Activated naive CD8-positive, alpha-beta T cell treated with anti-CD3 and anti-CD28 coated beads, Interleukin-2, amount 10 ng/mL, durations not matched to agents 7 days and 5 days (primary cell): ENCODE results near the gene COL18A1. TPM values are rescaled to one million over a fixed set of nuclear protein-coding genes. Genes with fewer than 3 reads are reported as not detected.
A peak's percentile ranks its signal among the peaks of the same experiment; 100 is the strongest.

ENCODE experiments used
- ATAC-seq: fragments of 150-1000 bp; cut with Tn5 transposase; one replicate; pipeline ENCODE4 v1.10.0; 2021; ENCODE audit warnings: low read depth, moderate library complexity
- POLR2A ChIA-PET: fragments of 350-600 bp; sonication (Branson Sonifier 250); formaldehyde crosslinking; loops from one replicate; lab custom pipeline; 2021; ENCODE audit warnings: antibody characterized with exemption; lab: Charles Lee
- DNase-seq: peaks from one replicate; pipeline ENCODE4 v3.0.0; 2021
- H3K27ac Mint-ChIP-seq: one replicate; pipeline ENCODE4 v1.8.0; 2022; ENCODE audit warnings: mild to moderate bottlenecking, mixed read lengths
- H3K27me3 Mint-ChIP-seq: one replicate; pipeline ENCODE4 v1.8.0; 2022; ENCODE audit warnings: mild to moderate bottlenecking, moderate library complexity, mixed read lengths
- H3K36me3 Mint-ChIP-seq: one replicate; pipeline ENCODE4 v1.8.0; 2021; ENCODE audit warnings: mild to moderate bottlenecking, mixed read lengths
- H3K4me1 Mint-ChIP-seq: one replicate; pipeline ENCODE4 v1.8.0; 2021; ENCODE audit warnings: mixed read lengths
- H3K4me3 Mint-ChIP-seq: one replicate; pipeline ENCODE4 v1.8.0; 2022; ENCODE audit warnings: mild to moderate bottlenecking, moderate library complexity, mixed read lengths
- H3K9me3 Mint-ChIP-seq: one replicate; pipeline ENCODE4 v1.8.0; 2021; ENCODE audit warnings: mixed read lengths
- total RNA-seq, 2 experiments: library from RNA; stranded (reverse); gene quantifications; one replicate each; pipeline ENCODE4 v1.2.3, GENCODE V29; 2021

COL18A1 gene
- total RNA-seq, 2 experiments from 2014 or later = 12.5 to 12.8 TPM

- Mint-ChIP-seq H3K4me1 (peaks cover 28% of the 10 kb centered on the region), H3K36me3 (no peaks in the 10 kb centered on the region), H3K27ac (peak overlapping the region; percentile 99), H3K27me3 (no peaks in the 10 kb centered on the region), H3K4me3 (peak overlapping the region; percentile 85), H3K9me3 (no peaks in the 10 kb centered on the region)
- ATAC-seq (no peak), DNase-seq (peak; percentile 37)
- POLR2A ChIA-PET = interaction anchor here (1.2 to 2.1 kb wide), 4 partner anchors 9 to 69 kb away, joined by 3 to 14 read pairs (median 6); partner anchors contain the start of gene SLC19A1
Measured at GRCh38 chr21:45551783-45552695, 147.1 kb downstream of the COL18A1 start.

- Mint-ChIP-seq H3K36me3 (no peaks in the 10 kb centered on the region), H3K4me3 (peak overlapping the region; percentile 63), H3K27ac (peak overlapping the region; percentile 70), H3K9me3 (no peaks in the 10 kb centered on the region), H3K4me1 (peaks cover 28% of the 10 kb centered on the region), H3K27me3 (no peaks in the 10 kb centered on the region)
- peak; percentile 37 for DNase-seq
- POLR2A ChIA-PET = no interaction called here
- ATAC-seq = no peak
Measured at GRCh38 chr21:45552696-45553391, 147.9 kb downstream of the COL18A1 start.

GRCh38 chr21:45554477-45555175, 149.7 kb downstream of the COL18A1 start:
- peaks cover 24% of the 10 kb centered on the region for H3K4me1 Mint-ChIP-seq
- DNase-seq (peak; percentile 99), ATAC-seq (peak; percentile 79)
- H3K27me3 Mint-ChIP-seq = peaks cover 5% of the 10 kb centered on the region
- H3K27ac Mint-ChIP-seq = peak overlapping the region; percentile 88
- POLR2A ChIA-PET = interaction anchor here (1.0 kb wide), 1 partner anchor 38 kb away, joined by 3 read pairs; no protein-coding TSS in a partner anchor
- H3K4me3 Mint-ChIP-seq = peak overlapping the region; percentile 87
- no peaks in the 10 kb centered on the region for H3K9me3 Mint-ChIP-seq
- no peaks in the 10 kb centered on the region for H3K36me3 Mint-ChIP-seq

- no peak overlapping the region for H3K27ac Mint-ChIP-seq
- ATAC-seq = no peak
- H3K4me3 Mint-ChIP-seq = no peak overlapping the region
Measured at GRCh38 chr21:45555251-45555556, 150.2 kb downstream of the COL18A1 start.

GRCh38 chr21:45555557-45556301, 150.8 kb downstream of the COL18A1 start:
- POLR2A ChIA-PET = interaction anchor here (0.9 to 2.6 kb wide), 3 partner anchors 37 to 264 kb away, joined by 3 to 8 read pairs (median 5); no protein-coding TSS in a partner anchor
- Mint-ChIP-seq H3K27ac (no peak overlapping the region), H3K27me3 (peaks cover 5% of the 10 kb centered on the region), H3K36me3 (no peaks in the 10 kb centered on the region), H3K9me3 (no peaks in the 10 kb centered on the region), H3K4me1 (peaks cover 17% of the 10 kb centered on the region), H3K4me3 (peak overlapping the region; percentile 47)
- DNase-seq = peak; percentile 61
- peak; percentile 31 for ATAC-seq

More at GRCh38 chr21:45555251-45555556, 150.2 kb downstream of the COL18A1 start:
- no peaks in the 10 kb centered on the region for H3K9me3 Mint-ChIP-seq
- peaks cover 5% of the 10 kb centered on the region for H3K27me3 Mint-ChIP-seq
- POLR2A ChIA-PET = interaction anchor here (0.9 to 2.6 kb wide), 3 partner anchors 37 to 264 kb away, joined by 3 to 8 read pairs (median 5); no protein-coding TSS in a partner anchor
- no peaks in the 10 kb centered on the region for H3K36me3 Mint-ChIP-seq
- no peak for DNase-seq
- peaks cover 22% of the 10 kb centered on the region for H3K4me1 Mint-ChIP-seq

GRCh38 chr21:45556302-45556644, 151.3 kb downstream of the COL18A1 start:
- POLR2A ChIA-PET = interaction anchor here (0.9 to 2.6 kb wide), 3 partner anchors 36 to 263 kb away, joined by 3 to 8 read pairs (median 5); no protein-coding TSS in a partner anchor
- DNase-seq (no peak), ATAC-seq (no peak)
- Mint-ChIP-seq H3K9me3 (no peaks in the 10 kb centered on the region), H3K4me1 (peaks cover 13% of the 10 kb centered on the region), H3K36me3 (no peaks in the 10 kb centered on the region), H3K27me3 (peaks cover 8% of the 10 kb centered on the region), H3K27ac (no peak overlapping the region), H3K4me3 (no peak overlapping the region)

- peak; percentile 32 for DNase-seq
- Mint-ChIP-seq H3K36me3 (no peaks in the 10 kb centered on the region), H3K4me3 (no peak overlapping the region)
Measured at GRCh38 chr21:45556645-45557615, 152.0 kb downstream of the COL18A1 start.

GRCh38 chr21:45557616-45558043, 152.7 kb downstream of the COL18A1 start:
- no peaks in the 10 kb centered on the region for H3K36me3 Mint-ChIP-seq
- peaks cover 4% of the 10 kb centered on the region for H3K4me1 Mint-ChIP-seq
- no peak overlapping the region for H3K4me3 Mint-ChIP-seq
- POLR2A ChIA-PET = interaction anchor here (2.6 kb wide), 1 partner anchor 262 kb away, joined by 8 read pairs; no protein-coding TSS in a partner anchor
- H3K9me3 Mint-ChIP-seq = no peaks in the 10 kb centered on the region
- ATAC-seq (no peak), DNase-seq (peak; percentile 17)
- peaks cover 16% of the 10 kb centered on the region for H3K27me3 Mint-ChIP-seq
- no peak overlapping the region for H3K27ac Mint-ChIP-seq

More at GRCh38 chr21:45556645-45557615, 152.0 kb downstream of the COL18A1 start:
- Mint-ChIP-seq H3K27ac (no peak overlapping the region), H3K27me3 (peaks cover 9% of the 10 kb centered on the region), H3K4me1 (peaks cover 6% of the 10 kb centered on the region), H3K9me3 (no peaks in the 10 kb centered on the region)
- POLR2A ChIA-PET = interaction anchor here (1.6 to 2.6 kb wide), 2 partner anchors 36 to 263 kb away, joined by 5 to 8 read pairs; no protein-coding TSS in a partner anchor
- ATAC-seq = no peak

DNA sequence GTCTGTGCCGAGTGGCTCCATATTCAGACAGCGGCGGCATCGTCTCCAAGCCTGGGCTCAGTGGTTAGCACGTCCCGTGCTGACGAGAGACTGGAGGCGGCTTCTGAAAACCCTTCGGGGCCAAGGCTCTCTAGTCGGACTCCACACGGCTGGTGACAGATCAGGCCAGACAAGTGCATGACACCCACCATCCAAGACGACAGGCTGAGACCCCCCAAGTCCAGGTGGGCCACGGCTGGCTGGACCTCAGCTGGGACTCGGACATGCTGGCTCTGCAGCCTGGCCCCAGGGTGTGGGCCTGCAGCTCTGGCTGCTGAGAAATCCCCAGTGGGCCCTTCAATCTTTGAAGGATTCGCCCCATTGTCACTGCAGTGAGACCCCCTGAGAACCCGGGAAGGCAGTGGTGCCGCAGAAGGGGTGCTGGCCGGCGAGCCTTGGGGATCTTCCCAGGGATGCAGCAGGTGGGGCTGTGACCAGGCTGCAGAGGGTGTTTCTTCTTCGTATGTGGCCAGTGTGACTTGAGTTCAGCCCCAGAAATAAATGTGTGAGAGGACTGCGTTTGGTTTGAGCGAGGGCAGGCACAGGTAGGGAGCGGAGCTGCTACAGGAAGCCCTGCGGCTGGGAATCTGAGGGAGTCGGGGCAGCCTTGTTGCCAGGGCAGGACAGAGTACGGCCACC, 153.2 kb downstream of the COL18A1 start:
- H3K36me3 Mint-ChIP-seq = no peaks in the 10 kb centered on the region
- no peak overlapping the region for H3K27ac Mint-ChIP-seq
- H3K4me1 Mint-ChIP-seq = peaks cover 4% of the 10 kb centered on the region
- no peaks in the 10 kb centered on the region for H3K9me3 Mint-ChIP-seq
- POLR2A ChIA-PET = no interaction called here
- DNase-seq = peak; percentile 19
- H3K4me3 Mint-ChIP-seq = no peak overlapping the region
- H3K27me3 Mint-ChIP-seq = peaks cover 22% of the 10 kb centered on the region
- ATAC-seq = no peak

GRCh38 chr21:45559216-45560105, 154.5 kb downstream of the COL18A1 start:
- peaks cover 4% of the 10 kb centered on the region for H3K4me1 Mint-ChIP-seq
- ATAC-seq (no peak), DNase-seq (no peak)
- H3K9me3 Mint-ChIP-seq = no peaks in the 10 kb centered on the region
- POLR2A ChIA-PET = no interaction called here
- H3K4me3 Mint-ChIP-seq = no peak overlapping the region
- H3K36me3 Mint-ChIP-seq = no peaks in the 10 kb centered on the region
- no peak overlapping the region for H3K27ac Mint-ChIP-seq
- H3K27me3 Mint-ChIP-seq = peaks cover 28% of the 10 kb centered on the region
